Measurements from ENCODE around the gene PBX3.

Gene PBX3

GRCh38 chr9:125959315-125959714 is 212.1 kb downstream of the PBX3 start:
- no peak for DNase-seq (ENCODE audit: low spot score)
- no peak for TF ChIP-seq CTCF (IDR thresholded peaks at IDR 0.05; ENCODE audit: extremely low read depth, missing control alignments)

- DNase-seq (ENCODE audit: low spot score): no peak
- TF ChIP-seq CTCF (IDR thresholded peaks at IDR 0.05; ENCODE audit: extremely low read depth, missing control alignments): no peak
These were observed 212.9 kb downstream of the PBX3 start for GRCh38 chr9:125959951-125960619.

- TF ChIP-seq CTCF (IDR thresholded peaks at IDR 0.05; ENCODE audit: extremely low read depth, missing control alignments): no peak
- no peak for DNase-seq (ENCODE audit: low spot score)
These were observed 213.5 kb downstream of the PBX3 start for GRCh38 chr9:125960626-125961025.

GRCh38 chr9:125961072-125961471 is 213.9 kb downstream of the PBX3 start:
- no peak for DNase-seq (ENCODE audit: low spot score)
- no peak for TF ChIP-seq CTCF (IDR thresholded peaks at IDR 0.05; ENCODE audit: extremely low read depth, missing control alignments)

GRCh38 chr9:125963932-125964331 is 216.8 kb downstream of the PBX3 start:
- no peak for TF ChIP-seq CTCF (IDR thresholded peaks at IDR 0.05; ENCODE audit: extremely low read depth, missing control alignments)
- no peak for DNase-seq (ENCODE audit: low spot score)

- DNase-seq (ENCODE audit: low spot score): no peak
- TF ChIP-seq CTCF (IDR thresholded peaks at IDR 0.05; ENCODE audit: extremely low read depth, missing control alignments): no peak
These were observed 217.6 kb downstream of the PBX3 start for GRCh38 chr9:125964702-125965225.

GRCh38 chr9:125965477-125965876 is 218.3 kb downstream of the PBX3 start:
- no peak for DNase-seq (ENCODE audit: low spot score)
- no peak for TF ChIP-seq CTCF (IDR thresholded peaks at IDR 0.05; ENCODE audit: extremely low read depth, missing control alignments)

Data from GM20000 (cell line).